ENCODE measurements around the gene FURIN. TPM values are rescaled to one million over a fixed set of nuclear protein-coding genes. Genes with fewer than 3 reads are reported as not detected.

Gene FURIN
- total and polyA plus RNA-seq, 9 of the 15 experiments (the other 6 are each of a cell fraction or from before 2014, with no cell fraction given): 0.92 to 99.9 (median 34.8) TPM

DNA sequence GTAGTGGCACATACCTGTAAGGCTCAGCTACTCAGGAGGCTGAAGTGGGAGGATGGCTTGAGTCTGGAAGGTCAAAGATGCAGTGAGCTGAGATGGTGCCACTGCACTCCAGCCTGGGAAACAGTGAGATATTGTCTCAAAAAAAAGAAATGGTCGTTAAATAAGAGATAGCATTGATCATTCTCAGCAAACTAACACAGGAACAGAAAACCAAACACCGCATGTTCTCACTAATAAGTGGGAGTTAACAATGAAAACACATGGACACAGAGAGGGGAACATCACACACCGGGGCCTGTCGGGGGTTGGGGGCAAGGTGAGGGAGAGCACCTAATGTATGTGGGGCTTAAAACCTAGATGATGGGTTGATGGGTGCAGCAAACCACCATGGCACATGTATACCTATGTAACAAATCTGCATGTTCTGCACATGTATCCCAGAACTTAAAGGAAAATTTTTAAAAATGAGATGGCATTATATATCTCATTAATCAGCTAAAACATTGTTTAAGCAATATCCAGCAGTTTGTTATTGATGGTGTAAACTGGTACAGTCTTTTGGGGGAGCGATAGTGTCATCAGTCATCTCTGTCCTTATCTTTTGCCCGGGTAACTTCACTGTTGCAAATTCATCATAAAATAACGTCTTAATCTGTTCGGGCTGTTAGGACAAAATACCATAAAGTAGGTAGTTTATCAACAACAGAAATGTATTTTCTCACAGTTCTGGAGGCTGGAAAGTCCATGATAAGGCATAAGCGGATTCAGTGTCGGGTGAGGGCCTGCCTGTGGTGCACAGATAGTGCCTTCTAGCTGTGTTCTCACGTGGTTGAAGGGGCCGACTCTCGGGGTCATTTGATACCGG, 33.0 kb downstream of the FURIN start (continued):
- TF ChIP-seq NR2C1 (IDR thresholded peaks at IDR 0.05) (peak; percentile 69), NR2C1 (tag; IDR thresholded peaks at IDR 0.05) (peak; percentile 79; the same call in 1 of the 2 replicates), CBX3 (IDR thresholded peaks at IDR 0.05; ENCODE audit: borderline replicate concordance in 1 of 2, low read length in 2 of 2) (peak in 1 of 2 experiments; percentile 69; a peak in 1 of 3 replicates), ADNP (tag; IDR thresholded peaks at IDR 0.05) (no peak; the same call in none of the 2 replicates), JUND (IDR thresholded peaks at IDR 0.05; ENCODE audit: borderline replicate concordance, low read depth, low read length) (peak; percentile 66), JUND (tag; IDR thresholded peaks at IDR 0.05; ENCODE audit: borderline replicate concordance, low read depth, low read length) (peak; percentile 68; the same call in 2 of the 3 replicates), KLF16 (IDR thresholded peaks at IDR 0.05) (peak; percentile 99), HIVEP1 (CRISPR knock-in tag; IDR thresholded peaks at IDR 0.05) (peak; percentile 67; the same call in 1 of the 2 replicates), ATF7 (IDR thresholded peaks at IDR 0.05) (peak; percentile 89), ELF4 (CRISPR knock-in tag; IDR thresholded peaks at IDR 0.05) (peak; percentile 91), ZNF354B (CRISPR knock-in tag; IDR thresholded peaks at IDR 0.05) (peak; percentile 75; the same call in 1 of the 2 replicates), MECOM (CRISPR knock-in tag; IDR thresholded peaks at IDR 0.05) (peak; percentile 29; the same call in 1 of the 2 replicates)
- TF ChIP-seq, protein P1, sequence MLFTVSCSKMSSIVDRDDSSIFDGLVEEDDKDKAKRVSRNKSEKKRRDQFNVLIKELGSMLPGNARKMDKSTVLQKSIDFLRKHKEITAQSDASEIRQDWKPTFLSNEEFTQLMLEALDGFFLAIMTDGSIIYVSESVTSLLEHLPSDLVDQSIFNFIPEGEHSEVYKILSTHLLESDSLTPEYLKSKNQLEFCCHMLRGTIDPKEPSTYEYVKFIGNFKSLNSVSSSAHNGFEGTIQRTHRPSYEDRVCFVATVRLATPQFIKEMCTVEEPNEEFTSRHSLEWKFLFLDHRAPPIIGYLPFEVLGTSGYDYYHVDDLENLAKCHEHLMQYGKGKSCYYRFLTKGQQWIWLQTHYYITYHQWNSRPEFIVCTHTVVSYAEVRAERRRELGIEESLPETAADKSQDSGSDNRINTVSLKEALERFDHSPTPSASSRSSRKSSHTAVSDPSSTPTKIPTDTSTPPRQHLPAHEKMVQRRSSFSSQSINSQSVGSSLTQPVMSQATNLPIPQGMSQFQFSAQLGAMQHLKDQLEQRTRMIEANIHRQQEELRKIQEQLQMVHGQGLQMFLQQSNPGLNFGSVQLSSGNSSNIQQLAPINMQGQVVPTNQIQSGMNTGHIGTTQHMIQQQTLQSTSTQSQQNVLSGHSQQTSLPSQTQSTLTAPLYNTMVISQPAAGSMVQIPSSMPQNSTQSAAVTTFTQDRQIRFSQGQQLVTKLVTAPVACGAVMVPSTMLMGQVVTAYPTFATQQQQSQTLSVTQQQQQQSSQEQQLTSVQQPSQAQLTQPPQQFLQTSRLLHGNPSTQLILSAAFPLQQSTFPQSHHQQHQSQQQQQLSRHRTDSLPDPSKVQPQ (CRISPR knock-in tag; IDR thresholded peaks at IDR 0.05; ENCODE audit: borderline replicate concordance): peak; percentile 90; the same call in 1 of the 2 replicates
- TF ChIP-seq, protein P2, sequence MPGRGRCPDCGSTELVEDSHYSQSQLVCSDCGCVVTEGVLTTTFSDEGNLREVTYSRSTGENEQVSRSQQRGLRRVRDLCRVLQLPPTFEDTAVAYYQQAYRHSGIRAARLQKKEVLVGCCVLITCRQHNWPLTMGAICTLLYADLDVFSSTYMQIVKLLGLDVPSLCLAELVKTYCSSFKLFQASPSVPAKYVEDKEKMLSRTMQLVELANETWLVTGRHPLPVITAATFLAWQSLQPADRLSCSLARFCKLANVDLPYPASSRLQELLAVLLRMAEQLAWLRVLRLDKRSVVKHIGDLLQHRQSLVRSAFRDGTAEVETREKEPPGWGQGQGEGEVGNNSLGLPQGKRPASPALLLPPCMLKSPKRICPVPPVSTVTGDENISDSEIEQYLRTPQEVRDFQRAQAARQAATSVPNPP (IDR thresholded peaks at IDR 0.05; ENCODE audit: borderline replicate concordance, insufficient read depth, insufficient read length): no peak
- TF ChIP-seq, protein P3, sequence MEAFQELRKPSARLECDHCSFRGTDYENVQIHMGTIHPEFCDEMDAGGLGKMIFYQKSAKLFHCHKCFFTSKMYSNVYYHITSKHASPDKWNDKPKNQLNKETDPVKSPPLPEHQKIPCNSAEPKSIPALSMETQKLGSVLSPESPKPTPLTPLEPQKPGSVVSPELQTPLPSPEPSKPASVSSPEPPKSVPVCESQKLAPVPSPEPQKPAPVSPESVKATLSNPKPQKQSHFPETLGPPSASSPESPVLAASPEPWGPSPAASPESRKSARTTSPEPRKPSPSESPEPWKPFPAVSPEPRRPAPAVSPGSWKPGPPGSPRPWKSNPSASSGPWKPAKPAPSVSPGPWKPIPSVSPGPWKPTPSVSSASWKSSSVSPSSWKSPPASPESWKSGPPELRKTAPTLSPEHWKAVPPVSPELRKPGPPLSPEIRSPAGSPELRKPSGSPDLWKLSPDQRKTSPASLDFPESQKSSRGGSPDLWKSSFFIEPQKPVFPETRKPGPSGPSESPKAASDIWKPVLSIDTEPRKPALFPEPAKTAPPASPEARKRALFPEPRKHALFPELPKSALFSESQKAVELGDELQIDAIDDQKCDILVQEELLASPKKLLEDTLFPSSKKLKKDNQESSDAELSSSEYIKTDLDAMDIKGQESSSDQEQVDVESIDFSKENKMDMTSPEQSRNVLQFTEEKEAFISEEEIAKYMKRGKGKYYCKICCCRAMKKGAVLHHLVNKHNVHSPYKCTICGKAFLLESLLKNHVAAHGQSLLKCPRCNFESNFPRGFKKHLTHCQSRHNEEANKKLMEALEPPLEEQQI (IDR thresholded peaks at IDR 0.05): peak; percentile 97

Measured in K562 (cell line).